Neutrophil (primary cell): ENCODE data around the gene LRP2.
A peak's percentile ranks its signal among the peaks of the same experiment; 100 is the strongest.

Source experiments
- H3K27ac ChIP-seq: fragments of 200-600 bp; sonication (generic); 2 replicates; pipeline ENCODE4 v1.5.1; 2016; ENCODE audit warnings: mild to moderate bottlenecking, moderate library complexity
- H3K27me3 ChIP-seq: fragments of 200-600 bp; sonication (generic); 2 replicates; pipeline ENCODE4 v1.6.0; 2016; ENCODE audit warnings: mild to moderate bottlenecking
- H3K36me3 ChIP-seq: fragments of 200-600 bp; sonication (generic); 2 replicates; pipeline ENCODE4 v1.5.1; 2017
- H3K4me1 ChIP-seq, 2 experiments: fragments of 200-600 bp in 1 of 2; sonication (generic) in 1 of 2; 1 replicate in 1 of 2; 2 replicates in 1 of 2; pipeline versions ENCODE4 v1.5.1 to v1.6.1; 2013 to 2016; ENCODE audit warnings: low read depth in 1 of 2, low read length in 1 of 2, mild to moderate bottlenecking in 1 of 2, moderate library complexity in 1 of 2; ENCODE audit not compliant: control insufficient read depth in 1 of 2, insufficient read depth in 1 of 2
- H3K4me3 ChIP-seq, 2 experiments: fragments of 200-600 bp in 1 of 2; sonication (generic) in 1 of 2; 1 replicate in 1 of 2; 2 replicates in 1 of 2; pipeline ENCODE4 v1.5.1; 2013 to 2016; ENCODE audit warnings: low read depth in 1 of 2, low read length in 1 of 2, mild to moderate bottlenecking in 1 of 2, moderate library complexity in 1 of 2
- H3K9me3 ChIP-seq: fragments of 200-600 bp; sonication (generic); 2 replicates; pipeline ENCODE4 v1.5.1; 2016
- TF ChIP-seq, protein P1 (sequence below): fragments of 200-600 bp; sonication (generic); IDR thresholded peaks from 2 replicates; pipeline ENCODE4 v1.5.1; 2016; ENCODE audit warnings: antibody characterized with exemption

LRP2 gene

DNA sequence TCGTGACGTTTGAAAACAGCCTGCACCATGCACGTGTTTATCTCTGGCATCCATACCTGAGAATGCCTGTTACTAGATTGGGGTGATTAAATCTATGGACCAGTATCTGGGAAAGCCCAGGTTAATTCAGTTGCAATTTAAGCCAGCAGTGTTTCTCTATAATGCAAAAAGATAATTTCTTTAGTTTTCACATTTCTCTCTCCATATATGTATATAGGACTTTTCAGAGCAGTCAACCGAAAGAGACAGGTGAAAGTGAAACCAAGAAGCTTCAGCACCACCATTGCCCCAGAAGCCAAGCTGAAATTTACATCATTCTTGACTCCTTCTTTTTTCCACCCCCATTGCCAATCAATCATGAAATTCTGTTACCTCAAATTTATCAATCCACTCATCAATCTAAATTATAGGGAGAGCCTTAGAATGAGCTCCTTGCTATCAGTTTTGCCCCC lies 2.7 kb upstream of the LRP2 start:
- H3K9me3 ChIP-seq: no peaks in the 10 kb centered on the region
- no peak overlapping the region for H3K27ac ChIP-seq
- H3K27me3 ChIP-seq: peaks cover 55% of the 10 kb centered on the region
- TF ChIP-seq, protein P1, sequence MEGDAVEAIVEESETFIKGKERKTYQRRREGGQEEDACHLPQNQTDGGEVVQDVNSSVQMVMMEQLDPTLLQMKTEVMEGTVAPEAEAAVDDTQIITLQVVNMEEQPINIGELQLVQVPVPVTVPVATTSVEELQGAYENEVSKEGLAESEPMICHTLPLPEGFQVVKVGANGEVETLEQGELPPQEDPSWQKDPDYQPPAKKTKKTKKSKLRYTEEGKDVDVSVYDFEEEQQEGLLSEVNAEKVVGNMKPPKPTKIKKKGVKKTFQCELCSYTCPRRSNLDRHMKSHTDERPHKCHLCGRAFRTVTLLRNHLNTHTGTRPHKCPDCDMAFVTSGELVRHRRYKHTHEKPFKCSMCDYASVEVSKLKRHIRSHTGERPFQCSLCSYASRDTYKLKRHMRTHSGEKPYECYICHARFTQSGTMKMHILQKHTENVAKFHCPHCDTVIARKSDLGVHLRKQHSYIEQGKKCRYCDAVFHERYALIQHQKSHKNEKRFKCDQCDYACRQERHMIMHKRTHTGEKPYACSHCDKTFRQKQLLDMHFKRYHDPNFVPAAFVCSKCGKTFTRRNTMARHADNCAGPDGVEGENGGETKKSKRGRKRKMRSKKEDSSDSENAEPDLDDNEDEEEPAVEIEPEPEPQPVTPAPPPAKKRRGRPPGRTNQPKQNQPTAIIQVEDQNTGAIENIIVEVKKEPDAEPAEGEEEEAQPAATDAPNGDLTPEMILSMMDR: no peak
- peak overlapping the region; percentile 55 to 68 for H3K4me3 ChIP-seq
- H3K4me1 ChIP-seq: peaks cover 43 to 45% of the 10 kb centered on the region in 2 experiments
- H3K36me3 ChIP-seq: no peaks in the 10 kb centered on the region

GRCh38 chr2:169363560-169364150 lies 1.3 kb upstream of the LRP2 start:
- H3K27me3 ChIP-seq: peaks cover 67% of the 10 kb centered on the region
- H3K4me3 ChIP-seq: peak overlapping the region; percentile 55 to 68
- TF ChIP-seq, protein P1: no peak
- no peaks in the 10 kb centered on the region for H3K36me3 ChIP-seq
- H3K4me1 ChIP-seq: peaks cover 43 to 45% of the 10 kb centered on the region in 2 experiments
- no peak overlapping the region for H3K27ac ChIP-seq
- no peaks in the 10 kb centered on the region for H3K9me3 ChIP-seq

GRCh38 chr2:169362894-169363559 lies 693 bp upstream of the LRP2 start:
- H3K4me1 ChIP-seq: peaks cover 43 to 45% of the 10 kb centered on the region in 2 experiments
- H3K9me3 ChIP-seq: no peaks in the 10 kb centered on the region
- TF ChIP-seq, protein P1: no peak
- H3K36me3 ChIP-seq: no peaks in the 10 kb centered on the region
- H3K27me3 ChIP-seq: peaks cover 73% of the 10 kb centered on the region
- H3K27ac ChIP-seq: no peak overlapping the region
- peak overlapping the region; percentile 55 to 68 for H3K4me3 ChIP-seq

DNA sequence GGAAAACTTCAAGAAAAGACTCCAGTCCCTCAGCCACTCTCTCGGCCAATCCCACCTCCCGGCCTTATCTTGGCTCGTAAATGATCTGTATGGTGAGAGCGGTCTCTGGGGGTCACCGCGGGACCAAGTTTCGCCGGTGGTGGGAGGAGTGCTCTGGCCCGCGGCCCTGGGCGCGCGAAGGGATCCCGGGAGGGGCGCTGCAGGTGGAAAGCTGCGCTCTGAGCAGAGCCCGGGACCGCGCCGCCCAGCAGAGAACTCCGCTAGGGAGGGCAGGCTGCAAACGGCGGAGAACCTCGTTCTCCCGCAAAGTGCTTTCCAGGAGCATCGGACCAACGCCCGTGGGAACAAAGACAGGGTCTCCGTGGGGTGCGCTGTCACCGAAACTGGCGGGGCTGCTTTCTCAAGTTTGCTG lies 622 bp downstream of the LRP2 start:
- Histone ChIP-seq H3K4me3 (peak overlapping the region; percentile 55 to 68), H3K9me3 (no peaks in the 10 kb centered on the region), H3K4me1 (peaks cover 43 to 45% of the 10 kb centered on the region in 2 experiments), H3K36me3 (no peaks in the 10 kb centered on the region), H3K27me3 (peaks cover 85% of the 10 kb centered on the region), H3K27ac (no peak overlapping the region)
- TF ChIP-seq, protein P1: no peak

GRCh38 chr2:169360984-169361705 lies 1.2 kb downstream of the LRP2 start:
- no peaks in the 10 kb centered on the region for H3K9me3 ChIP-seq
- TF ChIP-seq, protein P1: no peak
- H3K27ac ChIP-seq: no peak overlapping the region
- H3K4me3 ChIP-seq: peak overlapping the region; percentile 55 to 68
- peaks cover 91% of the 10 kb centered on the region for H3K27me3 ChIP-seq
- H3K4me1 ChIP-seq: peaks cover 43 to 45% of the 10 kb centered on the region in 2 experiments
- H3K36me3 ChIP-seq: no peaks in the 10 kb centered on the region
